ENCODE data around the gene ARAP3. TPM values are rescaled to one million over a fixed set of nuclear protein-coding genes. Genes with fewer than 3 reads are reported as not detected.

ARAP3 gene
- total RNA-seq, 2 experiments from 2014 or later, result 13.6 to 13.9 TPM

- ChIA-PET CTCF (interaction anchor here (0.7 to 12.1 kb wide), 7 partner anchors 12 to 298 kb away, joined by 3 to 67 read pairs (median 8); partner anchors contain the start of genes FCHSD1, HDAC3, PCDH1 and RELL2), POLR2A (no interaction called here)
- no peaks in the 10 kb centered on the region for H3K9me3 Mint-ChIP-seq
- no peak for DNase-seq
- H3K27me3 Mint-ChIP-seq, result peaks cover 3% of the 10 kb centered on the region
- H3K36me3 Mint-ChIP-seq (ENCODE audit: low read depth), result no peaks in the 10 kb centered on the region
- no peak overlapping the region for H3K4me3 Mint-ChIP-seq
- peaks cover 5% of the 10 kb centered on the region for H3K4me1 Mint-ChIP-seq
- H3K27ac Mint-ChIP-seq, result no peak overlapping the region
Observed at GRCh38 chr5:141663506-141663905, 18.5 kb downstream of the ARAP3 start.

- ChIA-PET POLR2A (no interaction called here), CTCF (interaction anchor here (1.3 to 12.1 kb wide), 3 partner anchors 10 to 299 kb away, joined by 7 to 67 read pairs (median 8); no protein-coding TSS in a partner anchor)
- H3K36me3 Mint-ChIP-seq (ENCODE audit: low read depth), result peaks cover 7% of the 10 kb centered on the region
- H3K27me3 Mint-ChIP-seq, result peaks cover 3% of the 10 kb centered on the region
- no peak overlapping the region for H3K4me3 Mint-ChIP-seq
- DNase-seq, result no peak
- H3K9me3 Mint-ChIP-seq, result no peaks in the 10 kb centered on the region
- no peak overlapping the region for H3K27ac Mint-ChIP-seq
- H3K4me1 Mint-ChIP-seq, result peaks cover 8% of the 10 kb centered on the region
Observed at GRCh38 chr5:141662028-141662427, 20.0 kb downstream of the ARAP3 start.

- H3K4me3 Mint-ChIP-seq, result no peak overlapping the region
- H3K36me3 Mint-ChIP-seq (ENCODE audit: low read depth), result peaks cover 11% of the 10 kb centered on the region
- DNase-seq, result peak; percentile 27
- peaks cover 3% of the 10 kb centered on the region for H3K4me1 Mint-ChIP-seq
- H3K27ac Mint-ChIP-seq, result no peak overlapping the region
- CTCF ChIA-PET, result interaction anchor here (1.7 to 3.0 kb wide), 4 partner anchors 11 to 303 kb away, joined by 5 to 9 read pairs (median 8); partner anchors contain the start of gene PCDH1
- POLR2A ChIA-PET, result interaction anchor here (0.7 to 2.7 kb wide), 5 partner anchors 8 to 21 kb away, joined by 3 to 12 read pairs (median 3); partner anchors contain the start of genes HDAC3 and RELL2
- H3K9me3 Mint-ChIP-seq, result no peaks in the 10 kb centered on the region
- peaks cover 3% of the 10 kb centered on the region for H3K27me3 Mint-ChIP-seq
Observed at GRCh38 chr5:141657937-141658545, 24.0 kb downstream of the ARAP3 start.

GRCh38 chr5:141657404-141657803, 24.6 kb downstream of the ARAP3 start:
- Mint-ChIP-seq H3K4me3 (no peak overlapping the region), H3K4me1 (peaks cover 3% of the 10 kb centered on the region), H3K27me3 (peaks cover 3% of the 10 kb centered on the region), H3K27ac (no peak overlapping the region), H3K36me3 (ENCODE audit: low read depth) (peaks cover 11% of the 10 kb centered on the region), H3K9me3 (no peaks in the 10 kb centered on the region)
- DNase-seq, result no peak
- CTCF ChIA-PET, result interaction anchor here (1.1 to 3.0 kb wide), 4 partner anchors 12 to 303 kb away, joined by 4 to 9 read pairs (median 7); partner anchors contain the start of gene PCDH1
- POLR2A ChIA-PET, result interaction anchor here (1.0 to 2.7 kb wide), 3 partner anchors 9 to 20 kb away, joined by 3 to 12 read pairs (median 3); partner anchors contain the start of genes HDAC3 and RELL2

GRCh38 chr5:141656396-141656795, 25.6 kb downstream of the ARAP3 start:
- peaks cover 13% of the 10 kb centered on the region for H3K36me3 Mint-ChIP-seq (ENCODE audit: low read depth)
- H3K27ac Mint-ChIP-seq, result no peak overlapping the region
- H3K4me3 Mint-ChIP-seq, result no peak overlapping the region
- peaks cover 13% of the 10 kb centered on the region for H3K4me1 Mint-ChIP-seq
- peaks cover 3% of the 10 kb centered on the region for H3K27me3 Mint-ChIP-seq
- CTCF ChIA-PET, result interaction anchor here (1.1 to 1.9 kb wide), 3 partner anchors 9 to 36 kb away, joined by 3 to 5 read pairs (median 4); no protein-coding TSS in a partner anchor
- DNase-seq, result no peak
- no peaks in the 10 kb centered on the region for H3K9me3 Mint-ChIP-seq
- POLR2A ChIA-PET, result interaction anchor here (2.7 kb wide), 1 partner anchor 19 kb away, joined by 12 read pairs; the partner anchor contains the start of genes HDAC3 and RELL2

GRCh38 chr5:141655020-141655419, 27.0 kb downstream of the ARAP3 start:
- ChIA-PET CTCF (interaction anchor here (0.7 kb wide), 1 partner anchor 304 kb away, joined by 3 read pairs; no protein-coding TSS in a partner anchor), POLR2A (interaction anchor here (0.6 kb wide), 1 partner anchor 268 kb away, joined by 4 read pairs; no protein-coding TSS in a partner anchor)
- Mint-ChIP-seq H3K36me3 (ENCODE audit: low read depth) (peaks cover 13% of the 10 kb centered on the region), H3K4me1 (peaks cover 22% of the 10 kb centered on the region), H3K27me3 (peaks cover 3% of the 10 kb centered on the region), H3K27ac (no peak overlapping the region), H3K4me3 (no peak overlapping the region), H3K9me3 (no peaks in the 10 kb centered on the region)
- DNase-seq, result no peak

GRCh38 chr5:141654298-141654697, 27.7 kb downstream of the ARAP3 start:
- no peak overlapping the region for H3K4me3 Mint-ChIP-seq
- CTCF ChIA-PET, result interaction anchor here (0.7 to 1.4 kb wide), 4 partner anchors 10 to 307 kb away, joined by 3 read pairs; no protein-coding TSS in a partner anchor
- H3K4me1 Mint-ChIP-seq, result peaks cover 29% of the 10 kb centered on the region
- no peak for DNase-seq
- H3K27ac Mint-ChIP-seq, result no peak overlapping the region
- no peaks in the 10 kb centered on the region for H3K9me3 Mint-ChIP-seq
- POLR2A ChIA-PET, result interaction anchor here (0.6 to 1.4 kb wide), 3 partner anchors 9 to 268 kb away, joined by 3 to 4 read pairs (median 4); no protein-coding TSS in a partner anchor
- H3K36me3 Mint-ChIP-seq (ENCODE audit: low read depth), result peaks cover 16% of the 10 kb centered on the region
- H3K27me3 Mint-ChIP-seq, result peaks cover 1% of the 10 kb centered on the region

GRCh38 chr5:141651728-141652105, 30.3 kb downstream of the ARAP3 start:
- DNase-seq, result no peak
- H3K4me3 Mint-ChIP-seq, result peak overlapping the region; percentile 98
- H3K27me3 Mint-ChIP-seq, result no peaks in the 10 kb centered on the region
- peak overlapping the region; percentile 89 for H3K27ac Mint-ChIP-seq
- H3K4me1 Mint-ChIP-seq, result peaks cover 30% of the 10 kb centered on the region
- no peaks in the 10 kb centered on the region for H3K9me3 Mint-ChIP-seq
- H3K36me3 Mint-ChIP-seq (ENCODE audit: low read depth), result peaks cover 20% of the 10 kb centered on the region
- POLR2A ChIA-PET, result interaction anchor here (1.1 to 6.8 kb wide), 11 partner anchors 8 to 317 kb away, joined by 3 to 98 read pairs (median 7); partner anchors contain the start of genes DELE1, HDAC3, RELL2 and RNF14
- CTCF ChIA-PET, result interaction anchor here (0.7 to 2.4 kb wide), 13 partner anchors 9 to 309 kb away, joined by 3 to 21 read pairs (median 7); partner anchors contain the start of genes DIAPH1, HDAC3 and RELL2

- Mint-ChIP-seq H3K27me3 (no peaks in the 10 kb centered on the region), H3K4me3 (peak within 1 kb of the TSS; percentile 98), H3K9me3 (no peaks in the 10 kb centered on the region), H3K27ac (peak within 1 kb of the TSS; percentile 89), H3K4me1 (peaks cover 32% of the 10 kb centered on the region), H3K36me3 (ENCODE audit: low read depth) (peaks cover 25% of the 10 kb centered on the region)
- ChIA-PET POLR2A (interaction anchor here (0.7 to 6.8 kb wide), 15 partner anchors 9 to 318 kb away, joined by 3 to 98 read pairs (median 5); partner anchors contain the start of genes DELE1, DIAPH1, HDAC3 and RELL2), CTCF (interaction anchor here (0.8 to 2.4 kb wide), 14 partner anchors 9 to 483 kb away, joined by 3 to 21 read pairs (median 6); partner anchors contain the start of genes DIAPH1, HDAC3, RELL2 and RNF14)
- peak; percentile 89 for DNase-seq
Observed at GRCh38 chr5:141650851-141651727, 30.9 kb downstream of the ARAP3 start, which contains the start of gene FCHSD1. TSS of gene FCHSD1 (minus strand) at chr5:141651418. CDS start at chr5:141651368, 50 bp downstream.

- H3K27me3 Mint-ChIP-seq, result no peaks in the 10 kb centered on the region
- ChIA-PET CTCF (interaction anchor here (1.0 kb wide), 1 partner anchor 43 kb away, joined by 4 read pairs; no protein-coding TSS in a partner anchor), POLR2A (interaction anchor here (4.0 to 6.8 kb wide), 2 partner anchors 8 to 12 kb away, joined by 34 to 98 read pairs; partner anchors contain the start of genes HDAC3 and RELL2)
Observed at GRCh38 chr5:141649972-141650371, 32.1 kb downstream of the ARAP3 start.

GRCh38 chr5:141649056-141649688, 32.9 kb downstream of the ARAP3 start:
- DNase-seq, result no peak
- no peak overlapping the region for H3K4me3 Mint-ChIP-seq
- H3K27ac Mint-ChIP-seq, result no peak overlapping the region
- no peaks in the 10 kb centered on the region for H3K27me3 Mint-ChIP-seq
- peaks cover 38% of the 10 kb centered on the region for H3K36me3 Mint-ChIP-seq (ENCODE audit: low read depth)
- H3K9me3 Mint-ChIP-seq, result no peaks in the 10 kb centered on the region
- POLR2A ChIA-PET, result interaction anchor here (1.4 to 6.8 kb wide), 3 partner anchors 8 to 12 kb away, joined by 3 to 98 read pairs (median 34); partner anchors contain the start of genes HDAC3 and RELL2
- CTCF ChIA-PET, result interaction anchor here (0.8 to 2.1 kb wide), 4 partner anchors 12 to 57 kb away, joined by 3 to 10 read pairs (median 4); partner anchors contain the start of genes HDAC3 and RELL2
- H3K4me1 Mint-ChIP-seq, result peaks cover 35% of the 10 kb centered on the region

More at GRCh38 chr5:141649972-141650371, 32.1 kb downstream of the ARAP3 start:
- H3K4me3 Mint-ChIP-seq, result peak overlapping the region; percentile 98
- H3K36me3 Mint-ChIP-seq (ENCODE audit: low read depth), result peaks cover 32% of the 10 kb centered on the region
- no peak for DNase-seq
- H3K4me1 Mint-ChIP-seq, result peaks cover 34% of the 10 kb centered on the region
- H3K9me3 Mint-ChIP-seq, result no peaks in the 10 kb centered on the region
- peak overlapping the region; percentile 50 for H3K27ac Mint-ChIP-seq
